ENCODE data around the gene B3GAT1.

Gene B3GAT1

DNA sequence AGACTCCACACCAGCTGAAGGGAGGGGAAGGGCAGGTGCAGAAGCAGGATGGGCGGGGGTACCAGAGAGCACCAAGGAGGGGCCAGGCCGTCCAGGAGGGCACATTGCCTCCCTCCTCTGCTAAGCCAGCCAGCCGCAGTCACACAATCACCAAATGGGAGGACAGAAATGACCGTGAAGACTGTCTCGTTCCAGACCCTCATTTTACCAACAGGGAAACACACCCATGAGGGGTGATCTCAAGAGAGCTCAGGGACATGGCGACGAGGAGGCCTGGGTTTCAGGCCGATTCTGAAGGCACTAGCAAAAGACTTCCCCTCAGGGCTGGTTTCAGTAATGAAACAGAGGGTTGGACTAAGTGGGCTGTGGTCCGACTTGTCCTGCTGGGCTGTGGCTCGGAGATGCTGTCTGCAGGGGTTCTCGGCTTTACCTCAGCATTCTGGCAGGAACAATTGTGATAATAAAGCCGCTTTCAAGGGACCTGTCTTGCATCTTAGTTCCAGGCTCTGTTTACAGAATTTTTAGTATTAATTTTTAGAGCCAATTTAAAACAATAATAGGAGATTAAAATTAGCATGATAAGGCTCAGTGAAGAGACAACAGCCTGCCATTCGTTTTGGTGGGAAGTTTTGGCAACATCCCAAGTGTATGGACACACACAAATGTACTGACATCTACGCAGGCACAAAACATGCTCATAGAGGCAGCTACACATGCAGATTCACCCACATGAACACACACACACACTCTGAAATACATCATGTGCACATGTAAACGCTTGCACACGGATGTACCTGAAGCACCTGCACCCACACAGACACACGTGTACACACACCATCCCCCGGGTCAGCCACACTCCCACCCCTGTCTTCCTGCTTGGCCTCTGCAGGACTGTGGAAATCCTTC lies 2.0 kb upstream of the B3GAT1 start:
- CTCF ChIA-PET = no interaction called here
- DNase-seq (ENCODE audit: low read depth, low spot score) = no peak
- H3K4me3 ChIP-seq (ENCODE audit: low read depth, low read length) = no peak overlapping the region
- TF ChIP-seq, protein P1, sequence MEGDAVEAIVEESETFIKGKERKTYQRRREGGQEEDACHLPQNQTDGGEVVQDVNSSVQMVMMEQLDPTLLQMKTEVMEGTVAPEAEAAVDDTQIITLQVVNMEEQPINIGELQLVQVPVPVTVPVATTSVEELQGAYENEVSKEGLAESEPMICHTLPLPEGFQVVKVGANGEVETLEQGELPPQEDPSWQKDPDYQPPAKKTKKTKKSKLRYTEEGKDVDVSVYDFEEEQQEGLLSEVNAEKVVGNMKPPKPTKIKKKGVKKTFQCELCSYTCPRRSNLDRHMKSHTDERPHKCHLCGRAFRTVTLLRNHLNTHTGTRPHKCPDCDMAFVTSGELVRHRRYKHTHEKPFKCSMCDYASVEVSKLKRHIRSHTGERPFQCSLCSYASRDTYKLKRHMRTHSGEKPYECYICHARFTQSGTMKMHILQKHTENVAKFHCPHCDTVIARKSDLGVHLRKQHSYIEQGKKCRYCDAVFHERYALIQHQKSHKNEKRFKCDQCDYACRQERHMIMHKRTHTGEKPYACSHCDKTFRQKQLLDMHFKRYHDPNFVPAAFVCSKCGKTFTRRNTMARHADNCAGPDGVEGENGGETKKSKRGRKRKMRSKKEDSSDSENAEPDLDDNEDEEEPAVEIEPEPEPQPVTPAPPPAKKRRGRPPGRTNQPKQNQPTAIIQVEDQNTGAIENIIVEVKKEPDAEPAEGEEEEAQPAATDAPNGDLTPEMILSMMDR (IDR thresholded peaks at IDR 0.05; ENCODE audit: insufficient read depth, low read length, missing control alignments) = no peak
- POLR2A ChIA-PET = no interaction called here

DNA sequence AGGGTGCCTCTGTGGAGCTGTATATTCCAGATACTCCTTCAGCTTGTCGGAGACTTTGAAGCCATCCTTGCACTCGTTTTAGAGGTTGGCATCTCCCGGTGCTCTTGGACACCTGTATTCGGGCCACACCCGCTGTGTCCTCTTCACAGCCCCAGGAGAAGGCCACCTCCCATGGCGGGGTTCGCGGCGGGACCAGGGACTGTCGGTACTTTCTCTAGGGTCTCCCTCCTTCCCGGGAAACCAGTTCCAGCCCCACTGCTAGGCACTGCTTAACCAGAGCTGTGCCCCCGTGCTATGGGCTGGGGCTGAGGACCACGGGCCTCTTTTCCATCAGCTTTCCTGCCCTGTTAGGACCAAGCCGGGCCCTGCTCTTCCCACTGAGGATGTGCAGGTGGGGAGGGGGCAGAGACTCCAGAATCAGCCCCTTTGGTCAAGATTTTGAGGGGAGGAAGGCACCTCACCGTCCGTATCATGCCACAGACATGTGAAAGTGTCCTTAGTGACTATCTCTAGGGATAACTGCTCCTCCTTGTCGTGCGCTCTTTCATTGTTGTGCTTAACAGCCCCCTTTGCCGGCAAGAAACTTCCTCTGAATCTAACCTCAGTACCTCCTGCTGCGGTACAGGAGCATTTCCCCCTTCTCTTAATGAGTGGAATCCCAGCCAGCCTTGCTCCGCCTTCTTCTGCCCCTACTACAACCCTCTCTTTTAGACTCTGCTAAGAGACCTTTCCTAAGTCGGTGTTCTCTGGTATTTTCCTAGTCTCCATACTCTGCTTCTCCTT lies 1.2 kb upstream of the B3GAT1 start:
- DNase-seq (ENCODE audit: low read depth, low spot score) = no peak
- H3K4me3 ChIP-seq (ENCODE audit: low read depth, low read length) = no peak overlapping the region
- CTCF ChIA-PET = no interaction called here
- POLR2A ChIA-PET = no interaction called here
- TF ChIP-seq, protein P1 (IDR thresholded peaks at IDR 0.05; ENCODE audit: insufficient read depth, low read length, missing control alignments) = no peak

DNA sequence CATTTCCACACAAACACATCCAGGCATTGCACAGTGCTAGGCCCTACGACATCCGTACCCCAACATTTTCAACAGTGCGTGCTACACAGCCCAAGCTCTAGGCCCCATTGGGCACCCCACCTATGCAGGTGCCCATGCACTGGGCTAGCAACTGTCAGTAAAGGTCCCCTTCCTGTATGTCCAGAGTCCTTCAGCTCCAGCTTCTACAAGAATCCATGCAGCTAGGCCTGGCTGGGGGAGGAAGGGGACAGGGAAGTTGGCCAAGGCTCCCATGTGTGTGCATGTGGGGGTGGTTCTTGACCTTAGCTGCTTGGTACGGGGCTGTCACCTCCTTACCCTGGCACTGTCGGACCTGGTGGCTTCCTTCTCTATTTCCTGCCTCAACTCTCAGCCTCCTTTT lies 1.3 kb downstream of the B3GAT1 start:
- POLR2A ChIA-PET = no interaction called here
- TF ChIP-seq, protein P1 (IDR thresholded peaks at IDR 0.05; ENCODE audit: insufficient read depth, low read length, missing control alignments) = no peak
- no peak for DNase-seq (ENCODE audit: low read depth, low spot score)
- CTCF ChIA-PET = no interaction called here
- no peak overlapping the region for H3K4me3 ChIP-seq (ENCODE audit: low read depth, low read length)

DNA sequence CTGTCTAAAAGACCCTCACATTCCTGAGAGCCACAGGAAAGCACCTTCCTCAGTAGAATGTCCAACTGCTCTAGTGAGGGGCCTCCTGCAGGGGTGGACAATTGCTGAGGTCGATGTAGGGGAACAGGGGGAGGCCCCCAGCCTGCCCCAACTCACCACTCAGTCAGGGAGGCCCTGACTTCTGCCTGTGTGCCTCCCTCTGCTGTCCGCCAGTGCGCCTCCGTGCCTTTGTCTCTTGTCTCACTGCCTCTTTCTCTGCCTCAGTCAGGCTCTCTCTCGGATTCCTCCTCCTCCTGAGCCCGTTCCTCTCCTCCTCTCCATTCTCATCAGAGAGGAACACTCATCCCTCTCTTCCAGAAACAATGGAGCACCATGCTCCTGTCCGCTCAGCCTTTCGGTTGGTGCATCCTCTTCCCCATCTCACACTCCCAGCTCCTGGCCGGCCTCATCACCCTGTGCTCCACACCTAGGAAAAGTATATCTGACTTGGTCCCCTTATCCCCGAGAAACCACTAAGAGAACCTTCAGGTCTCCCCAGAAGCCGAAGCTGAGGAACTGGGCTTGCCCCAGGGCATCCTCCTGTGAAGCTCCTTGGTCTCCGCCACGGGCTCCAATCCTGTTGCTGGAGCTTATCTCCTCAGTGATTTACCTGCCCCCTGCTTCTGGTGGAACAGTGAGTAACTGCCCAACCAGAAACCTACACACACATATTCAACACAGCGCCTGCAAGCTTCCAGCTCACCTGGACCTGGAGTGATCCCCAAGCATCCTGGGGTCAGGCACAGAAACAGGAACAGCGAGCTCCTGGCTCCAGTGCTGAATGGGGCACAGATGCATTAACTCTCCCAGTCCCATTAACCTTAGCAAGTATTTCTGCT lies 2.3 kb downstream of the B3GAT1 start:
- H3K4me3 ChIP-seq (ENCODE audit: low read depth, low read length) = no peak overlapping the region
- ChIA-PET POLR2A (no interaction called here), CTCF (no interaction called here)
- TF ChIP-seq, protein P1 (IDR thresholded peaks at IDR 0.05; ENCODE audit: insufficient read depth, low read length, missing control alignments) = no peak
- no peak for DNase-seq (ENCODE audit: low read depth, low spot score)

- TF ChIP-seq, protein P1 (IDR thresholded peaks at IDR 0.05; ENCODE audit: insufficient read depth, low read length, missing control alignments) = no peak
- ChIA-PET CTCF (no interaction called here), POLR2A (no interaction called here)
- DNase-seq (ENCODE audit: low read depth, low spot score) = no peak
- H3K4me3 ChIP-seq (ENCODE audit: low read depth, low read length) = no peak overlapping the region
These were observed 4.1 kb downstream of the B3GAT1 start for GRCh38 chr11:134407923-134408322.
